BE2C (cell line): ENCODE data around the gene PRDM16.

ENCODE experiments used
- DNase-seq: peaks from one replicate; pipeline ENCODE4 v3.0.0-alpha.2; 2020
- H3K27me3 ChIP-seq: fragments of 250-450 bp; sonication (Bioruptor Pico); 2 replicates; pipeline ENCODE4 v1.5.1; 2020; ENCODE audit warnings: mild to moderate bottlenecking
- H3K36me3 ChIP-seq: fragments of 250-450 bp; sonication (Bioruptor Pico); 2 replicates; pipeline ENCODE4 v1.5.1; 2020; ENCODE audit warnings: mild to moderate bottlenecking
- H3K4me1 ChIP-seq: fragments of 250-450 bp; sonication (Bioruptor Pico); 2 replicates; pipeline ENCODE4 v1.5.1; 2020
- H3K4me3 ChIP-seq: 2 replicates; pipeline ENCODE4 v1.5.1; 2011; ENCODE audit warnings: low read depth, low read length
- H3K9me3 ChIP-seq: fragments of 250-450 bp; sonication (Bioruptor Pico); 2 replicates; pipeline ENCODE4 v1.5.1; 2020
- CTCF ChIP-seq: IDR thresholded peaks from 2 replicates; pipeline ENCODE4 v1.5.1; 2012; ENCODE audit warnings: mild to moderate bottlenecking, low read depth, low read length

PRDM16 gene

GRCh38 chr1:3113741-3114056 is 44.7 kb downstream of the PRDM16 start:
- DNase-seq = no peak

GRCh38 chr1:3114131-3114744 is 45.2 kb downstream of the PRDM16 start:
- Histone ChIP-seq H3K4me1 (no peaks in the 10 kb centered on the region), H3K4me3 (no peak overlapping the region), H3K9me3 (no peaks in the 10 kb centered on the region), H3K36me3 (no peaks in the 10 kb centered on the region), H3K27me3 (no peaks in the 10 kb centered on the region)
- no peak for DNase-seq
- no peak for TF ChIP-seq CTCF

More at GRCh38 chr1:3113741-3114056, 44.7 kb downstream of the PRDM16 start:
- Histone ChIP-seq H3K9me3 (no peaks in the 10 kb centered on the region), H3K4me3 (no peak overlapping the region), H3K4me1 (no peaks in the 10 kb centered on the region), H3K27me3 (no peaks in the 10 kb centered on the region), H3K36me3 (no peaks in the 10 kb centered on the region)
- no peak for TF ChIP-seq CTCF

- Histone ChIP-seq H3K27me3 (no peaks in the 10 kb centered on the region), H3K9me3 (no peaks in the 10 kb centered on the region), H3K36me3 (no peaks in the 10 kb centered on the region), H3K4me3 (no peak overlapping the region), H3K4me1 (no peaks in the 10 kb centered on the region)
- DNase-seq = no peak
- TF ChIP-seq CTCF = no peak
Observed at GRCh38 chr1:3114846-3115245, 45.8 kb downstream of the PRDM16 start.

- Histone ChIP-seq H3K4me3 (no peak overlapping the region), H3K4me1 (no peaks in the 10 kb centered on the region), H3K27me3 (no peaks in the 10 kb centered on the region), H3K36me3 (no peaks in the 10 kb centered on the region), H3K9me3 (no peaks in the 10 kb centered on the region)
- no peak for TF ChIP-seq CTCF
- no peak for DNase-seq
Observed at GRCh38 chr1:3115275-3116149, 46.5 kb downstream of the PRDM16 start.

- no peaks in the 10 kb centered on the region for H3K9me3 ChIP-seq
- DNase-seq = no peak
- H3K4me1 ChIP-seq = no peaks in the 10 kb centered on the region
- no peak overlapping the region for H3K4me3 ChIP-seq
- no peak for TF ChIP-seq CTCF
- H3K36me3 ChIP-seq = no peaks in the 10 kb centered on the region
- H3K27me3 ChIP-seq = no peaks in the 10 kb centered on the region
Observed at GRCh38 chr1:3116150-3116510, 47.1 kb downstream of the PRDM16 start.

GRCh38 chr1:3116560-3116959 is 47.6 kb downstream of the PRDM16 start:
- TF ChIP-seq CTCF = no peak

More at GRCh38 chr1:3116560-3116959, 47.6 kb downstream of the PRDM16 start:
- DNase-seq = no peak
- no peak overlapping the region for H3K4me3 ChIP-seq
- H3K9me3 ChIP-seq = no peaks in the 10 kb centered on the region
- no peaks in the 10 kb centered on the region for H3K36me3 ChIP-seq
- H3K4me1 ChIP-seq = no peaks in the 10 kb centered on the region
- H3K27me3 ChIP-seq = no peaks in the 10 kb centered on the region
